ENCODE measurements around the gene LYPD6.
"Not testable (repeated sequence)": the region's sequence is repeated elsewhere in the genome, so short reads cannot be mapped to it uniquely, and the experiment has no call there.

The LYPD6 gene

DNA sequence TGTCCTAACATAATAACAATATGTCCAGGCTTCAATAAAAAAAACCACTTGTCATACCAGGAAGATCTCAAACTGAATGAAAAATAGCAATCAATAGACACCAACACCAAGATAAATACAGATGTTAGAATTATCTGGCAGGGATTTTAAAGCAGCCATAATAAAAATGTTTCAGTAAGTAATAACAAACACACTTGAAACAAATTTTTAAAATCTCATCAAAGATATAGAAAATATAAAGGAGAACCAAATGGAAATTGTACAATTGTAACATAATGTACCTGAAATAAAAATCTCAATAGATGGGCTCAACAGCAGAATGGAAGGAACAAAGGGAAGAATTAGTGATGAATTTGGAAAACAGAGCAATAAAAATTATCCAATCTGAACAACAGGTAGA, 128.1 kb downstream of the LYPD6 start:
- no peak for DNase-seq (ENCODE audit: low read depth)

DNA sequence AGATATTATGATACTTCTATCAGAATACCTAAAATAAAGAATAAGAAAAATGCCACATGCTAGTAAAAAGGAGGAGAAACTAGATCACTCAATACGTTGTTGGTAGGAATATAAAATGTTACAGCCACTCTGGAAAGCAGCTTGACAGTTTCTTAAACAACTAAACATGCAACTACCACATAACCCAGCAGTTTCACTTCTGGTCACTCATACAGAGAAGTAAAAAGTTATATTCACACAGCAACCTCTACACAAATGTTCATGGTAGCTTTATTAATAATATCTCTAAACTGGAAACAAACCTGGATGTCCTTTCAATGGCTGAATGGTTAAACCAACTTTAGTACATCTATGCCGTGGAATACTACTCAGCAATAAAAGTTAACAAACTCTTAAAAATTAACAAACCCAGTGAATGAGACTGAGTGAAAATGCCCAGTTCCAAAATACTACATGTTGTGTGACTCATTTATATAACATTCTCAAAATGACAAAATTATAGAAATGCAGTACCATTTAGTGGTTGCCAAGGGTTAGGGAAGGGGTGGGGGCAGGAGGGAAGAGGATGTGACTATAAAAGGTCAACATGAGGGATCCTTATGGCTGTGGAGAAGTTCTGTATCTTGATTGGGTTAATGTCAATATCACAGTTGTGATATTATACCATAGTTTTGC, 133.1 kb downstream of the LYPD6 start:
- DNase-seq (ENCODE audit: low read depth), result no peak

DNA sequence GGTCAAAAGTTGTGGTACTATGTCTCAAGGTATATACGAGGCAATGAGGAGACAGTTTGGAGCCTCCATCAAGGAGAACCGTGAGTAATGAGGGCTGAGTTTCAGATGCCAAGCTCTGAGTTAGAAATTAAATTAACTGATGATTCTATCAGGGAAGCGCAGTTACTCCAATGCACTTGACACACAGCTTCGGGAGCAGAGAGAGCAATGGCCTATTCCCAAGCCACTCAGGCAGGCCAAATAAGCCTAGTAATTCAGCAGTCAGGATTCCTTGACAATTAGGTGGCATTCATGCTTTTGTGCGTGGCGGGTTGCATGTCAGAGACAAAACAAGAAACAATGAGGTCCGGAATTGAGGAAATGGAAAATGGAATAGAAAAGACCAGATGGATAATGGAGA, 134.0 kb downstream of the LYPD6 start:
- DNase-seq (ENCODE audit: low read depth), result no peak

DNA sequence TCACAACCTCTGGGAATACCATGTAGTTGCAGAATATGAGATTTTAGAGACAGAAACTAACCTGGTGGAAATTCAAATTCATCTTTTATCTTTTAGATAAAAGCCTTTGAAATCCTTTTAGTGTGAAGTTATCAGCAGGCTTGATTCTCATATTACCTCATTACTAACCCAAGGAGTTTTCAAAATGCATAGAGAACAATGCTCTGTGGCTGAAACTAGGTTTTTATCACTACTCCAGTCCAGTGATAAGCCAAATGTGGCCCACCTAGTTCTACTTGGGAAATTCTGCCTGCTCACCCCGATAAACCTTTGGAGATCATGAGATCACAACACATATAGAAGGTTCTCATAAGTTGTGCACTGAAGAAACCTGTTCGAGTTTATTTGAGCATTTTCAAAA, 135.5 kb downstream of the LYPD6 start:
- no peak for DNase-seq (ENCODE audit: low read depth)

DNA sequence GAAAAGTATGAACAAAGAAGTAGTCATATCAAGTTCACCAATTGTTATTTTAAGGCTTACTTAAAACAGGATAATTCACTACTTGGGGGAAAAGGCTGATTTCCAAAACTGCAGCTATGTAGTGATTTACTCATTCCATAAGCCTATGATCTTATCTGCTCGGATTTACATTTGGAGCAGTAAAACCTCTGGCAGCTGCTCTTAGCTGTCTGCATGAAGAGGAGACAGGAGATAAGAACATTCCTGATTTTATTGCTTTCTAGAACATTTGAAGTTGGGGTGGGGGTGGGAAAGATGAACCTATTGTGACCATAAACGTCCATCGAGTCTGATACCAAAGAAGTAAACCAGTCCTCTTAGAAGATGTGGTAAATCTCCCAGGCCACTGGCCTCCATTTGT, 136.2 kb downstream of the LYPD6 start:
- DNase-seq (ENCODE audit: low read depth), result no peak

DNA sequence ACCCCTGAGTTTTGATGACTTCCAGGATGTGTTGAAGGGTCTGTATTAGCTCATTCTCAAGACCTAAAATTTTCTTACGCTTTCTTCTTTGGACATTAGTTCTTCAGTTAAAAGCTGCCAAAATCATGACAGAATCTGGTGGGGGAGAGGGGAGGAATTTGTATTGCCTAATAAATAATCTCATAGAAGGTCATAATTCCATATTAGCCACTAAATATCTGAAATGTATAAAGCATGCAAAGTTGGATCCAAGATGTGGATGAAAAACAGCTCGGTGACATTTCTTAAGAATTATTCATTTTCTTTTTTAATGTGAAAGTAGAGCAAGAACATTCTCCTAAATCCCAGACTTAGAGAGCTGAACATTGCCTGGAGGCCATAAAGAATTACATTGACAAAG, 137.0 kb downstream of the LYPD6 start:
- DNase-seq (ENCODE audit: low read depth), result no peak

DNA sequence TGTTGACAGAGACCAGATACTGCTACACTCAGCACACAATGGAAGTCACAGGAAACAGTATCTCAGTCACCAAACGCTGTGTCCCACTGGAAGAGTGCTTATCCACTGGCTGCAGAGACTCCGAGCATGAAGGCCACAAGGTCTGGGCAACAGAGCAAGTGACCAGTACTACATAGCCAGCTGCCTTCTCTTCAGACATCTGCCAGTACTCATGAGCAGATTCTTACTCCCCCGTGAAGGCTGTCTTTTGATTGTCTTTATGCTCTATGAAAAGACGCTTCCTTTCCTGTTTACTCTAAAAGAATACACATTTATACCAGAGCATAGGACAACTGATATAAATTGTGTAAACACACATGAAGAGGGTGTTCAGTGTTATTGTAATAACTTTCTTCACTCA, 138.2 kb downstream of the LYPD6 start:
- no peak for DNase-seq (ENCODE audit: low read depth)

DNA sequence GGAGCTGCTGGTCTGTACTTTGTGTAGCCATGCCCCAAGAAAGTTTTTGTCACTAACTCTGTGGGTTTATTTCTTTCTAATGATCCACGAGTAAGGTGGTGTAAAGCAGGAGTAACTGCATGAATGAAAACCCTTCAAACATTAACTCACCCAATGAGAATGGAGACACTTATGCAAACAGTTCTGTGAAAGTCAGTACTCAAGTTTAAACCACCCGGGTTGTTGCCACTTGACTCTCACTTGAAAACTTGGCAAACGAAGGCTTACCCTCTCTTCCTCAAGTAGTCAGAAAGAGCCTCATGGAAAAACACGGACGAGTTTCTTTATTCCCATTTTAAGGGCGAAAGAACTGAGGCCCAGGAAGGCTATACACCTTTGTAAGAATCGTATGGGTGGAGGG, 139.7 kb downstream of the LYPD6 start:
- no peak for DNase-seq (ENCODE audit: low read depth)

DNA sequence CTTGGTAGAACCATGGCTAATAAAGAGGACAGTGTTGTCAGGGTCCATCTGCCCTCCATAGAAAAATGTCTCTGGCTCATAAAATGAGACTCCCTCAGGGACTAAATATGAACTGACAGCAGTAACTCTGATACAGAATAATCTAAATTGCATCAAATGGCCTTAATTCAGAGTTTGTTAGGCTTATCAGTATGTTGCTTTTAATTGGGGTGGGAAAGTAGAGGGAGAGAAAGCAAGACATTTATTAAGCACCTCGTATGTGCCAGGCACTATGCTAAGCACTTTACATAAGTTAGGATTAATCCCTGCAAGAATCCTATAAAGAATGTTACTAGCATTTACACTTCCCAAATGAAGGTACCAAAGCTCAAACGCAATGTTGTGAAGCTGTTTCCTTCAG, 142.0 kb downstream of the LYPD6 start:
- DNase-seq (ENCODE audit: low read depth), result no peak

DNA sequence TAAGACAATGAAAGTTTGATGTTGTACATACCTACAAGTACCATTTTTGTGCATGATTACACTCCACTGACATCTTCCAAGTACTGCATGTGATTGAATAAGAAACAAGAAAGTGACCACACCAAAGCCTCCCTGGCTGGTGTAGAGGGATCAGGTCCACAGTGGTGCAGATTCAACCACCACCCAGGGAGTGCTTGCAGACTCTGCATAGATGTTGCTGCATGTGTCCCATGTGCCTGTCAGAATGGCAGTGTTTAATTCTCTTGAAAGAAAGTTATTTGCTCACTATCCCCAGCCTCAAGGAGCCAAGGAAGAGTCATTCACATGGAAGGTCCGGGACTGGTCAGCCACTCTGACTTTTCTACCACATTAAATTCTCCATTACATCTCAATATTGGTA, 142.7 kb downstream of the LYPD6 start:
- DNase-seq (ENCODE audit: low read depth), result no peak

DNA sequence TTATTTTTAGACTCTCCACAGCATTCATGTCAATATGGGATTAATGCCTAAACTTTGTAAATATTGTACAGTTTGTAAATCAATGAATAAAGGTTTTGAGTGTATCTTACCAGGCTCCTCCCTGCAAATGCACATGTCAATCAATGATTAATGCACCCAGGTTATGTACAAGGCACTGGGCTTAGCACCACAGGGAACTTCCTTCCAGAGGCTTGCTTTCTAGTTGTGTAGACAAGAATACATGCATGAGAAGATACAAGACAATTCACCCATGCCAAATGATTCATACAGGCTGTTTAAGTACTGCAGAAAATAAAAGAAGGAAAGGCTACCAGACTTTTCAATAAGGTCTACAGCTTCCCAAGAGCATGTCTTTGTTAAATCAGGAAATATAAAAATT, 143.1 kb downstream of the LYPD6 start:
- no peak for DNase-seq (ENCODE audit: low read depth)

DNA sequence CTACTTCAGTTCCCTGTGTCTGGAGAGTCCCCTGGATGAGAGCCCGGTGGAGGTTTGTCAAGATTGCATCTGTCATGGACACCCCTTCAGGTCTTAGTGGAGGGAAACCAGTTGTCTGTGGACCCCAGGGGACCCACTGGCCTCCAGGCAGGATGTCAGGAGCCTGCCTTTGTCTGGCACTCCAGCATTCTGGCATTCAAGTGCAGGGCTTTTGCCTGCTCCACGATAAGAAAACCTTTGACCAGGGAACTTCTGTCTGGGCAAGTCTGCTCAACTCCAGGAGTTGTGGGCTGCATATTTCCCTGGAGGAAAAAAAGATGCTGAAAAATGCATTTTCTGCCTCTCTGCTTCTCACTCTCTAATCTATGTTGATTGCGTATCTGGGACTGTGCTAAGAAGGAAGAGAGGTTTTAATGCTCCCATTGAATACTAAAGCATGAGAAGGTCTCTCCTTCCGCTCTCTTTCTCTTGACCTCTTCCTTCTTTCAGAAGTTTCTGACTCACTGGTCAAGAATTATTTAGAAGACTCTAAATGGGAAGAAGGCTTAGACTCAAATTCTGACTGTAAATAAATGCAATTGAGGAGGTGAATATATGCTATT, 152.7 kb downstream of the LYPD6 start:
- DNase-seq (ENCODE audit: low read depth), result no peak

DNA sequence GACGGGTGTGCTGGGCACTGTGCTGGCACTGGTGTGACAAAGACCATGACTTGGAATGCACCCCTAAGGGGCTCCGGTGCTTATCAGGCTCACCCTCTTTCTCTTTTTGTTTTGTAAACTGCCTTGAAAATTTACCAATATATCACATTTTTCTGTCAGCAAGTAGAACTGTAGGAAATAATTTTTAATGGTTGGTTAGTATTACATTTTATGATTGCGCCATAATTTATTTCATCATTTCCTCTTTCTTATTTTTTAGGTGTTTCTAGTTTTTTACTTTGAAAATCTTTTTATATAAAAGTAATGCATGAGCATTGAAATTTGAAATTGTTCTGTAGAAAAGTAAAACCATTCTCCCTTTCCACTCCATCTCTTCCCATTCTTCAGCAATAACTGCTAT, 156.3 kb downstream of the LYPD6 start:
- DNase-seq (ENCODE audit: low read depth), result no peak

DNA sequence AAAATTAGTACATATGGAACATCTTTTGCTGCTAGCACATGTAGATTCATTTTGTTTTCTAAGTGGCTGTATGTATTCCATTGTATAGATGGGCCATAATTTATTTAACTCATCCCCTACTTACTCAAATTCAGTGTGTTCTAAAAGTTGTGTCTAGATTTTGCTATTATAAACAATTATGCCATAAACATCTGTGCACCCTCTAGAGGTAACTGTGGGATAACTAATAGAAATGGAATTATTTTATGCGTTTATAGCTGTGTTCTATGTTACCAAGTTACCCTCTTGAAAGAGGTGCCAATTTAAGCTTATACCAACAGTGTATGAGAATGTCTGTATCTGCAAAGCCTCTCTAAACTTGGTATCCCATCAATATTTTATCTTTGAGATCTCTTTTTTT, 156.8 kb downstream of the LYPD6 start:
- no peak for DNase-seq (ENCODE audit: low read depth)

DNA sequence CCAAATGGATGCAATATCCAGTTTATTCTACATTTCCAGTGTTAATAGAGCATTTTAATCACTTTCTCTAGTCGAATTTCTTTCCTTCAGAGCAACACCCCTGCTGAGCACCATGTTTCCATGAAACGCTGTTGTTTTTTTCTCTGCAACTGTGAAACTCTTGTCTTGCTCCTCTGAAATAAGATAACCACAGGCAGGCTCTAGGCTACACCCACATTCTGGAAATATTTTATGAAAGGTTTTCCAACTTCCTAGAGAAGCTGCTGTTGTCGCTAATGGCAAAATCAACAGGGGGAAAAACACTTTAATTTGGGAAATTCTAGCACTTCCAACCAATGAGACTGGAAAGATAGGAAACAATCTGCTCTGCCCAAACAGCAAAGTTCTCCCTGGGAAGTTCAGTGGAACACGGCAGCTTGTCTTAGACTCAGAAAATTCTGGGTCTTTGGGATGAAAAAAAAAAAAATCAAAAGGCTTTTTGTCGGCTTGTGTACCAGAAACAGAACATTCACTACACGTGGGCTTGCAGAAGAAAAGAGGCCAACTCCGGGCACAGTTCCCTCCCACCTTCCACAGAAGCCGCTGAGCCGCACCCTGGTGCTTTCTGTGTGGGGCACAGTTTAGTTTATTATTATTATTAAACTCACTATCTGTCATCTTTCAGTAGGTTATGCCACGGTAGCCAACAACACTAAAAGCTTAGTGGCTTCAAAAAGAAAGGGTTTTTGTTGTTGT, 158.5 kb downstream of the LYPD6 start:
- no peak for DNase-seq (ENCODE audit: low read depth)

DNA sequence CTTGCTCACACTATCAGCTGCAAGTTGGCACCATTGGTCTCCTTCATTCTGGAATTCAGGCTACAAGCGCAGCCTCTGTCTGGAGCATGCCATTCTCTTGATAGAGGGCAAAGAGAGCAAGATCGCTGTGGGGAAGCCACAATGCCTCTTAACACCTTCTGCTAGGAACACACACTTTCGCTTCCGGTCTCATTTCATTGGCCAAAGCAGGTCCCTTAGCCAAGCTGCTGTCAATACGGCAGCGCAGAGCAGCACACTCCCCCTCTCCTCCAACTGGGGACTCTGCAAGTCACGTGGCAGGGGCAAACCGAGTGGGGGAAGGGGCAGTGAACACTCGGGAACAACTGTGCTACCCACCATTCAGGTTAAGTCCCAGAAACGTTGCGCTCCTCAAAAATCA, 159.1 kb downstream of the LYPD6 start:
- no peak for DNase-seq (ENCODE audit: low read depth)

DNA sequence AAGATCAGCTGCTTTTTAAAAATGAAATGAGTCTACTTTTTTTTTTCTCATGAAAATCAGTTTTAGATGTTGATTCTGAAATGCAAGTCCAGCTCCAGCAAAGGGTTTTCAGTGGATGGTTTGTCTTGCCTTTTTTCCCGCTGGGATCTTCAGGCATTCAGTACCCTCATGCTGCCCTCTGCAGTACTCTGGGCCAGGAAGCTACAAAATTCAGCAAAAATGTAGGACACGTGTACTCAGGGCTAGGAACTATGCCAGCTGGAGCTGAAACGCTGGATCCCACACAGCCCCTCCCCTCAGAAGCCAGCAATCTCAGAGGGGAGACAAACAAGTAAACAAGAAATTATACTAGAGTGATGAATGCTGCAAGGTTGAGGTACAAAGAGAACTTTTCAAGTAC, 159.9 kb downstream of the LYPD6 start:
- no peak for DNase-seq (ENCODE audit: low read depth)

DNA sequence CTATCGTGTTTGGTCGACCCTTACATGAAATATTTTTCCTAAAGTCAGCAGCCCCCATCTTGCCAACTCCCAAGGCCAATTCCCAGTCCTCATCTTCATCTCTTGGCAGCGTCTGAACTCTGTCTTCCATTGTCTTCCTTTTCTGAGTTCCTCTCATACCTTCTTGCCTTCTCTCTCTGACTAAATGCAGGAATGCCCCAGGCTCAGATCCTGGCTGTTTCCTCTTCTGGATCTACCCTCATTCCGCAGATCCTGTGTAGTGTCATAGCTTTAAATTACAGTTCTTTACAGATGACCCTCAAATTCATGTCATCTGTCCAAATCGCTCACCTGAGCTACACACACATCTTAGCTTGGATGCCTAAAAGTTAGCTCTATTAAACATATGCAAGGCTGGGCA, 162.5 kb downstream of the LYPD6 start:
- no peak for DNase-seq (ENCODE audit: low read depth)

DNA sequence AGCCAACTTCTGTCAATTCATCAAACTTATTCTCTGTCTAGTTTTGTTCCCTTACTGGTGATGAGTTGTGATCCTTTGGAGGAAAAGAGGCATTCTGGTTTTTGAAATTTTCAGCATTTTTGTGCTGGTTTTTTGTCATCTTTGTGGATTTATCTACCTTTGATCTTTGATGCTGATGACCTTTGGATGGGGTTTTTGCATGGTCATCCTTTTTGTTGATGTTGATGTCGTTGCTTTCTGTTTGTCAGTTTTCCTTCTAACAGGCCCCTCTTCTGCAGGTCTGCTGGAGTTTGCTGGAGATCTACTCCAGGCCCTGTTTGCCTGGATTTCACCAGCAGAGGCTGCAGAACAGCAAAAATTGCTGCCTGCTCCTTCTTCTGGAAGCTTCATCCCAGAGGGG, 168.8 kb downstream of the LYPD6 start:
- not testable (repeated sequence) for DNase-seq (ENCODE audit: low read depth)

DNA sequence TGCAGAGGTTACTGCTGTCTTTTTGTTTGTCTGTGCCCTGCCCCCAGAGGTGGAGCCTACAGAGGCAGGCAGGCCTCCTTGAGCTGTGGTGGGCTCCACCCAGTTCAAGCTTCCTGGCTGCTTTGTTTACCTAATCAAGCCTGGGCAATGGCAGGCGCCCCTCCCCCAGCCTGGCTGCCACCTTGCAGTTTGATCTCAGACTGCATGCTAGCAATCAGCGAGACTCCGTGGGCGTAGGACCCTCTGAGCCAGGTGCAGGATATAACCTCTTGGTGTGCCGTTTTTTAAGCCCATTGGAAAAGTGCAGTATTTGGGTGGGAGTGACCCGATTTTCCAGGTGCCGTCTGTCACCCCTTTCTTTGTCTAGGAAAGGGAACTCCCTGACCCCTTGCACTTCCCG, 176.4 kb downstream of the LYPD6 start:
- not testable (repeated sequence) for DNase-seq (ENCODE audit: low read depth)

DNA sequence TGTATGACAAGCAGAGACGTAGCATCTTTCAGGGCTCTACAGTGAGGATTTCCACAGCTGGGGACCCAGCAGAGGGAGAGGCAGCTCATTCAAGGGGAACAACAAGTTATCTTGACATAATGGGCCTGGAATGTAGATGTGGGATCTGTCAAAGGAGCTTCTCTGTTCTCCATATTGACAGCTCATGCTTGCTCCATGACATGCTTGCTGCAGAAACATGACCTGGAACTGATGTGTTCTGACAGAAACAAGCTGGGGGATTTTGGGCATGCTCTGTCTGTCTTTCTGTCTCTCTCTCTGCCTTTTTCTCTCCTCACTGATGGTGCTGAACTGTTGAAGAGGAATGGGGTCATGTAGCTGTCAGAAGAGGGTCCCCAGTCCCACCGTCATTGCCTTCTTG, 177.6 kb downstream of the LYPD6 start:
- DNase-seq (ENCODE audit: low read depth), result no peak

DNA sequence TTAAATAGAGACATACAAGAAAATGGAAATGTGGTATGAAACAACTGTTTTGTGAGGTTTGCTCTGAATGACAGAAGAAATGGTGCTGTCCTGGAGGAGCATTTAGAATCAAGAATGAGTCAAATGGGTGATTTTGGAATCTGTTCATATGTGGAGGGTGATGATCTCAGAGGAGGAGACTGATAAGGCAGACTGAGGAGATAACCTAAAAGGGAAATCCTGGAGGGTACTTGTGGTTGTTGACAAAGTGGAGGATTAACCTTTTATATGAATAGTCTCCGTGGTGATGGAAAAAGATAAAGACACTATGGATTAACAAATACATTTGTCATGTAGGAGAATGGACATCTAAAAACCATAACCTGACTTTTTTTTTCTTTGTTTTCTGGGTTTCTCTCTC, 183.1 kb downstream of the LYPD6 start:
- no peak for DNase-seq (ENCODE audit: low read depth)

Measured in CMK (cell line).